B cell (primary cell): ENCODE measurements around the gene KIF18A. TPM values are rescaled to one million over a fixed set of nuclear protein-coding genes. Genes with fewer than 3 reads are reported as not detected.

Source experiments
- ATAC-seq: fragments of 200-7000 bp; cut with Tn5 transposase; one replicate; pipeline ENCODE4 v1.10.0; 2021; ENCODE audit warnings: low read depth, mild to moderate bottlenecking, moderate number of reproducible peaks, moderate library complexity
- CTCF ChIA-PET: fragments of 350-600 bp; sonication (Branson Sonifier 250); formaldehyde crosslinking; loops from one replicate; lab custom pipeline; 2021; ENCODE audit warnings: antibody characterized with exemption, inconsistent platforms; lab: Charles Lee
- POLR2A ChIA-PET: fragments of 350-600 bp; sonication (Branson Sonifier 250); formaldehyde crosslinking; loops from one replicate; lab custom pipeline; 2021; ENCODE audit warnings: antibody characterized with exemption; lab: Charles Lee
- DNase-seq: peaks from one replicate; pipeline ENCODE4 v3.0.0; 2013
- H2AFZ ChIP-seq: 2 replicates; pipeline ENCODE4 v1.6.1; 2012; ENCODE audit warnings: mild to moderate bottlenecking, low read depth, low read length; ENCODE audit not compliant: insufficient read depth, poor library complexity, severe bottlenecking
- H3K27ac ChIP-seq, 2 donors: 1 replicate in 1 of 2; 2 replicates in 1 of 2; pipeline ENCODE4 v1.5.1; 2012 to 2013; ENCODE audit warnings: low read length in 2 of 2, mild to moderate bottlenecking in 2 of 2, moderate library complexity in 1 of 2
- H3K27me3 ChIP-seq, 4 experiments: fragments of 200-600 bp in 1 of 4; sonication (generic) in 1 of 4; replicated peaks in 1 of 4; 1 replicate in 2 of 4; 2 replicates in 2 of 4; pipeline versions ENCODE4 v1.6.1 to v1.7.0; 2013 to 2016; ENCODE audit warnings: low read length in 3 of 4, mild to moderate bottlenecking in 2 of 4, mixed read lengths in 1 of 4, moderate library complexity in 1 of 4; ENCODE audit not compliant: insufficient read depth in 4 of 4, control insufficient read depth in 3 of 4; ENCODE audit errors: control extremely low read depth in 1 of 4
- H3K36me3 ChIP-seq, 2 experiments: replicated peaks in 1 of 2; 1 replicate in 1 of 2; 2 replicates in 1 of 2; pipeline versions ENCODE4 v1.6.1 to v1.7.1; 2013; ENCODE audit warnings: low read length in 1 of 2; ENCODE audit not compliant: insufficient read depth in 2 of 2, control insufficient read depth in 1 of 2; ENCODE audit errors: control extremely low read depth in 1 of 2, extremely low read depth in 1 of 2
- H3K4me1 ChIP-seq, 2 donors: fragments of 200-600 bp in 1 of 2; sonication (generic) in 1 of 2; 1 replicate in 1 of 2; 2 replicates in 1 of 2; pipeline versions ENCODE4 v1.5.1 to v1.6.1; 2013 to 2017; ENCODE audit warnings: low read length in 2 of 2; ENCODE audit not compliant: control insufficient read depth in 2 of 2, insufficient read depth in 2 of 2
- H3K4me2 ChIP-seq: replicated peaks from 2 replicates; pipeline ENCODE3; 2012; ENCODE audit warnings: mild to moderate bottlenecking, low read depth, low read length; ENCODE audit not compliant: poor library complexity, severe bottlenecking
- H3K4me3 ChIP-seq, 5 experiments: fragments of 200-600 bp in 1 of 5; sonication (generic) in 1 of 5; 1 replicate in 3 of 5; 2 replicates in 2 of 5; pipeline versions ENCODE4 v1.5.1 to v1.7.0; 2011 to 2016; ENCODE audit warnings: low read length in 4 of 5, mild to moderate bottlenecking in 4 of 5, low read depth in 2 of 5, control low read depth in 1 of 5, moderate library complexity in 1 of 5; ENCODE audit not compliant: insufficient read depth in 1 of 5; ENCODE audit errors: control extremely low read depth in 1 of 5, extremely low read depth in 1 of 5
- H3K79me2 ChIP-seq: fragments of 200-600 bp; sonication (generic); one replicate; pipeline ENCODE4 v1.6.0; 2016; ENCODE audit warnings: low read length; ENCODE audit not compliant: control insufficient read depth, insufficient read depth
- H3K9ac ChIP-seq: fragments of 200-600 bp; sonication (generic); 2 replicates; pipeline ENCODE4 v1.6.1; 2017; ENCODE audit warnings: mild to moderate bottlenecking, low read length, moderate library complexity
- H3K9me3 ChIP-seq, 3 donors: one replicate each; pipeline versions ENCODE4 v1.6.1 to v1.7.1; 2013; ENCODE audit warnings: low read length in 2 of 3; ENCODE audit not compliant: control insufficient read depth in 2 of 3, insufficient read depth in 1 of 3; ENCODE audit errors: control extremely low read depth in 1 of 3
- H4K20me1 ChIP-seq: 2 replicates; pipeline ENCODE4 v1.6.0; 2012; ENCODE audit warnings: mild to moderate bottlenecking, low read length; ENCODE audit not compliant: insufficient read depth, control insufficient read depth, poor library complexity, severe bottlenecking
- H3K27ac Mint-ChIP-seq: one replicate; pipeline ENCODE4 v1.8.0; 2021; ENCODE audit warnings: mixed read lengths
- H3K27me3 Mint-ChIP-seq: one replicate; pipeline ENCODE4 v1.8.0; 2021; ENCODE audit warnings: mixed read lengths
- H3K4me1 Mint-ChIP-seq: one replicate; pipeline ENCODE4 v1.8.0; 2021; ENCODE audit warnings: mixed read lengths
- H3K4me3 Mint-ChIP-seq: one replicate; pipeline ENCODE4 v1.8.0; 2021; ENCODE audit warnings: mixed read lengths
- H3K9me3 Mint-ChIP-seq: one replicate; pipeline ENCODE4 v1.8.0; 2022; ENCODE audit warnings: mixed read lengths; ENCODE audit not compliant: insufficient read depth
- CTCF ChIP-seq: fragments of 200-600 bp; IDR thresholded peaks from one replicate; pipeline ENCODE4 v1.8.0; 2022; ENCODE audit warnings: antibody characterized with exemption, mild to moderate bottlenecking
- EZH2 ChIP-seq: IDR thresholded peaks from 2 replicates; pipeline ENCODE4 v1.6.1; 2012; ENCODE audit warnings: borderline replicate concordance, low read depth, mild to moderate bottlenecking, moderate library complexity, low read length; ENCODE audit not compliant: insufficient read depth, poor library complexity, severe bottlenecking
- WGBS: methylation state at CpG from one replicate; pipeline ENCODE4 v1.1.5; 2013; ENCODE audit warnings: missing lambda C conversion rate; ENCODE audit not compliant: insufficient coverage; 5-methylcytosine and 5-hydroxymethylcytosine counted together
- intact Hi-C: fragments of 100-400 bp; cut with micrococcal nuclease; formaldehyde crosslinking; loops from one replicate; pipeline ENCODE4 v1.10.0; 2022
- polyA plus RNA-seq: library from polyadenylated mRNA; depleted of rRNA; stranded (reverse); fragments of >200 nt; gene quantifications from 2 replicates; pipeline ENCODE4 v1.2.3, GENCODE V29; 2012
- total RNA-seq, 2 donors: library from RNA; stranded (reverse); fragments of 120-200 nt in 1 of 2; gene quantifications; 1 replicate in 1 of 2; 2 replicates in 1 of 2; pipeline versions ENCODE4 v1.2.3 to v1.2.4, GENCODE V29; 2013 to 2022

The KIF18A gene
- total and polyA plus RNA-seq, 2 donors (not counting 1 experiment from before 2014, with no cell fraction given) = 0.84 to 4.1 TPM

DNA sequence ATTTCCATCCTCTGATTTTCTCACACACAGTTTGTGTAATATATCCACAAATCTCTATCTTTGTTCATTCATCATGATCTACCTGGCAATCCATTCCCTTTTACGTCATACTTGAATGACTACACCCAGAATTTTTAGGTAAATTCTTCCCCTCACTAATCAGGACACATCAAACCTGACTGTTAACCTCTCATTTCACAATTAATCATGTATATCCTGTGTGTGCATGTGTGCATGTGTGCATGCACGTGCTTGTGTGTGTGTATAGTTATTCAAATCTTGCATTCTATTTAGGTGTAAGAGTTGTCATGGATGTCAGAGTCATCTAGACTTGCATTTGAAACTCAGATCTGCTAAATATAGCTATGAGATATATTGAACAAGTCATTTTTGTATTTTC lies 130.4 kb downstream of the KIF18A start:
- Histone ChIP-seq H3K79me2 (no peaks in the 10 kb centered on the region), H3K36me3 (no peaks in the 10 kb centered on the region), H3K4me3 (no peak overlapping the region), H3K4me1 (no peaks in the 10 kb centered on the region), H4K20me1 (no peaks in the 10 kb centered on the region), H2AFZ (no peak overlapping the region), H3K27me3 (no peaks in the 10 kb centered on the region), H3K27ac (no peak overlapping the region), H3K4me2 (no peak overlapping the region), H3K9ac (no peak overlapping the region), H3K9me3 (no peaks in the 10 kb centered on the region)
- no peaks in the 10 kb centered on the region for H3K4me1 Mint-ChIP-seq
- TF ChIP-seq CTCF = no peak
- no peak for TF ChIP-seq EZH2
- no peak overlapping the region for H3K27ac Mint-ChIP-seq
- ATAC-seq (no peak), DNase-seq (no peak)
- no peak overlapping the region for H3K4me3 Mint-ChIP-seq
- ChIA-PET CTCF (no interaction called here), POLR2A (no interaction called here)
- H3K9me3 Mint-ChIP-seq = no peaks in the 10 kb centered on the region
- no peaks in the 10 kb centered on the region for H3K27me3 Mint-ChIP-seq
- intact Hi-C loops = no loop called here
- WGBS = no CpG with 5 or more reads among the region's 2 CpGs

- Histone ChIP-seq H3K27me3 (no peaks in the 10 kb centered on the region), H3K4me2 (no peak overlapping the region), H4K20me1 (no peaks in the 10 kb centered on the region), H3K4me3 (no peak overlapping the region), H3K36me3 (no peaks in the 10 kb centered on the region), H3K4me1 (no peaks in the 10 kb centered on the region), H3K9me3 (no peaks in the 10 kb centered on the region), H2AFZ (no peak overlapping the region), H3K27ac (no peak overlapping the region), H3K79me2 (no peaks in the 10 kb centered on the region), H3K9ac (no peak overlapping the region)
- POLR2A ChIA-PET = no interaction called here
- WGBS = 100% methylated on average over 1 of the region's 3 CpGs
- DNase-seq (no peak), ATAC-seq (no peak)
- CTCF ChIA-PET = no interaction called here
- Mint-ChIP-seq H3K4me3 (no peak overlapping the region), H3K27ac (no peak overlapping the region), H3K4me1 (no peaks in the 10 kb centered on the region), H3K27me3 (no peaks in the 10 kb centered on the region), H3K9me3 (no peaks in the 10 kb centered on the region)
- TF ChIP-seq CTCF (no peak), EZH2 (no peak)
- intact Hi-C loops = no loop called here
Observed at GRCh38 chr11:27977031-27977430, 130.9 kb downstream of the KIF18A start.
